Duodenal mucosa (tissue), 2 donors: ENCODE data around the gene MBNL2.

Source experiments
- H3K27ac ChIP-seq: one replicate; pipeline ENCODE4 v1.7.0; 2013; ENCODE audit warnings: low read depth, low read length
- H3K27me3 ChIP-seq, 2 donors: one replicate each; pipeline ENCODE4 v1.7.0; 2013; ENCODE audit warnings: low read length in 2 of 2, control low read depth in 1 of 2; ENCODE audit not compliant: insufficient read depth in 2 of 2, control insufficient read depth in 1 of 2
- H3K36me3 ChIP-seq, 2 donors: one replicate each; pipeline ENCODE4 v1.7.0; 2013; ENCODE audit warnings: low read length in 2 of 2, control low read depth in 1 of 2; ENCODE audit not compliant: insufficient read depth in 2 of 2, control insufficient read depth in 1 of 2
- H3K4me1 ChIP-seq, 2 donors: one replicate each; pipeline ENCODE4 v1.7.0; 2013; ENCODE audit warnings: low read length in 2 of 2, control low read depth in 1 of 2; ENCODE audit not compliant: insufficient read depth in 2 of 2, control insufficient read depth in 1 of 2
- H3K4me3 ChIP-seq, 2 donors: one replicate each; pipeline ENCODE4 v1.7.0; 2013; ENCODE audit warnings: low read length in 2 of 2, low read depth in 1 of 2
- H3K9ac ChIP-seq, 2 donors: one replicate each; pipeline ENCODE4 v1.7.0; 2013; ENCODE audit warnings: low read length in 2 of 2, low read depth in 1 of 2
- H3K9me3 ChIP-seq, 2 donors: one replicate each; pipeline ENCODE4 v1.7.0; 2013; ENCODE audit warnings: low read length in 2 of 2, control low read depth in 1 of 2; ENCODE audit not compliant: control insufficient read depth in 1 of 2

Gene MBNL2

DNA sequence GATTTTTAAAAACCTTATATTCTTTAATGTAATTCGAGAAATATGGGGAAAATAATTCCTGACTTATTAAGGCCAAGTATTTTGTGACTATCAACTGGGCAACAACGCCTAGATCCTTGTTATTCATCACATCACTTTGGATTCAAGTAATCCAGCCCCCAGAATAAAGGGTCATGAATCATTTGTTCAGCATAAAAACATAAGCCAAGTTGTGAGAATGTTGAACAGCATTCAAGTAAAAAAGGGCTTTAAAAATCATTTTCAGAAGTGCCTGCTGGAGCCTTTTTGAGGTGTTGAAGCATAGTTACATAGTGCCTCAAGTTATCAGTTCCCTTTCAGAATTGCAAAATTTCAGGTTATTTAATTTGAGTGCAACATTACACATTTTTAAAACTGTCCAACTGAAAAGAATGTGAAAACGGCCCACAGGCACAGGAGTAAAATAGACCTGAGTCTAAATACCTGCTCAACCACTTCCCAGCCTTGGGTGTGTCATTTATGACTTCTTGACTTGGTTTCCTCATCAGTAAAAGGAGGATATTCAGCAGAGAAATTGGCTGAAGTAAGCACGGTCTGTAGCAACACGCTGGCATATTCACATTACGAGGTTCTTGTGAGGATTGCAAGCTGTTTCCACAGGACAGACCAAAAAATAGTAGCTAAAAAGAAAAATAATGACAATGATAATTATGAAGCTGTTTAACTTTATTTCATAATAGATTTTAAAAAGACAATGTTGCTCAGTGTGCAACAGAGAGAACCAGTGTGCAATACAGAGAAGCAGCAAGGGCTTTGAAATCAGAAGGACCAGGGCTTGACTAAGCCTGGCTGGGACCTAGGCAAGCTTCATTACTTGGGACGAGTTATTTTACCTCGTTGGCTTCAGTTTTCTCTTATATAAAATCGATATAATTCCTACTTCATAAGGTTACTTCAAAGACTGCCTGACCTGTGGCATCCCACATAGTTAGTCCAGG lies 56.6 kb downstream of the MBNL2 start:
- no peaks in the 10 kb centered on the region for H3K9me3 ChIP-seq
- no peak overlapping the region for H3K9ac ChIP-seq
- H3K36me3 ChIP-seq, result peaks cover 6 to 21% of the 10 kb centered on the region in 2 donors
- peaks cover 27 to 29% of the 10 kb centered on the region in 2 donors for H3K4me1 ChIP-seq
- no peak overlapping the region for H3K4me3 ChIP-seq
- no peak overlapping the region for H3K27ac ChIP-seq
- H3K27me3 ChIP-seq, result no peaks in the 10 kb centered on the region

- Histone ChIP-seq H3K4me1 (peaks cover 17 to 20% of the 10 kb centered on the region in 2 donors), H3K27ac (no peak overlapping the region), H3K9ac (no peak overlapping the region)
These were observed 57.8 kb downstream of the MBNL2 start for GRCh38 chr13:97279913-97280312.

GRCh38 chr13:97280478-97280877 lies 58.3 kb downstream of the MBNL2 start:
- H3K4me1 ChIP-seq, result peaks cover 11 to 14% of the 10 kb centered on the region in 2 donors
- no peak overlapping the region for H3K9ac ChIP-seq

More at GRCh38 chr13:97279913-97280312, 57.8 kb downstream of the MBNL2 start:
- no peaks in the 10 kb centered on the region for H3K9me3 ChIP-seq
- H3K27me3 ChIP-seq, result no peaks in the 10 kb centered on the region
- H3K36me3 ChIP-seq, result peaks cover 6 to 21% of the 10 kb centered on the region in 2 donors
- H3K4me3 ChIP-seq, result no peak overlapping the region

GRCh38 chr13:97281028-97281427 lies 58.9 kb downstream of the MBNL2 start:
- H3K9me3 ChIP-seq, result no peaks in the 10 kb centered on the region
- no peak overlapping the region for H3K9ac ChIP-seq
- peaks cover 7 to 8% of the 10 kb centered on the region in 2 donors for H3K4me1 ChIP-seq

More at GRCh38 chr13:97280478-97280877, 58.3 kb downstream of the MBNL2 start:
- no peak overlapping the region for H3K27ac ChIP-seq
- H3K9me3 ChIP-seq, result no peaks in the 10 kb centered on the region
- H3K27me3 ChIP-seq, result no peaks in the 10 kb centered on the region
- H3K36me3 ChIP-seq, result peaks cover 6 to 21% of the 10 kb centered on the region in 2 donors
- no peak overlapping the region for H3K4me3 ChIP-seq

DNA sequence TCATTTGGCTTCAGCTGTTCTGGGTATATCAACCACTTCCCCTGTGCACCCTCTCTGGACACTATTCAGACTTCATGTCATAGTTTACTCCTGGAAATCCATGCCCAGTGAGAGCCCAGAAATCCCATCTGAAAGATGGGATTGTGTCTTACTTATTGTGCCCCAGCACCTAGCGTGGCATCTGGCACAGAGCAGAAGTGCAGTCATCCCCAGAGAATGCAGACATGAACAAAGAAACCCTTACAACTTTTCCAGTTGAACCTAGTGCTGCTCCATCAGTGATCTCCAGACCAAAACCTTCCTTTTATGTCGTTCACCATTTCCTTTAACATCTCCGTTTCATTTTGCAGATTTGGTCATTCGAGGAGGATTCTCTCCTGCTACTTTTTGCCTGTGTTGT lies 60.6 kb downstream of the MBNL2 start:
- no peak overlapping the region for H3K9ac ChIP-seq
- H3K27me3 ChIP-seq, result no peaks in the 10 kb centered on the region
- H3K27ac ChIP-seq, result no peak overlapping the region
- H3K4me1 ChIP-seq, result peaks cover 5 to 7% of the 10 kb centered on the region in 2 donors
- H3K9me3 ChIP-seq, result no peaks in the 10 kb centered on the region
- peaks cover 0 to 8% of the 10 kb centered on the region in 2 donors for H3K36me3 ChIP-seq
- no peak overlapping the region for H3K4me3 ChIP-seq

More at GRCh38 chr13:97281028-97281427, 58.9 kb downstream of the MBNL2 start:
- peaks cover 3 to 16% of the 10 kb centered on the region in 2 donors for H3K36me3 ChIP-seq
- H3K4me3 ChIP-seq, result no peak overlapping the region
- no peaks in the 10 kb centered on the region for H3K27me3 ChIP-seq
- H3K27ac ChIP-seq, result no peak overlapping the region

GRCh38 chr13:97283888-97284287 lies 61.8 kb downstream of the MBNL2 start:
- Histone ChIP-seq H3K27me3 (no peaks in the 10 kb centered on the region), H3K27ac (no peak overlapping the region), H3K4me1 (peaks cover under 1 to 5% of the 10 kb centered on the region in 2 donors), H3K9me3 (no peaks in the 10 kb centered on the region), H3K9ac (no peak overlapping the region), H3K4me3 (no peak overlapping the region), H3K36me3 (peaks cover 0 to 11% of the 10 kb centered on the region in 2 donors)

DNA sequence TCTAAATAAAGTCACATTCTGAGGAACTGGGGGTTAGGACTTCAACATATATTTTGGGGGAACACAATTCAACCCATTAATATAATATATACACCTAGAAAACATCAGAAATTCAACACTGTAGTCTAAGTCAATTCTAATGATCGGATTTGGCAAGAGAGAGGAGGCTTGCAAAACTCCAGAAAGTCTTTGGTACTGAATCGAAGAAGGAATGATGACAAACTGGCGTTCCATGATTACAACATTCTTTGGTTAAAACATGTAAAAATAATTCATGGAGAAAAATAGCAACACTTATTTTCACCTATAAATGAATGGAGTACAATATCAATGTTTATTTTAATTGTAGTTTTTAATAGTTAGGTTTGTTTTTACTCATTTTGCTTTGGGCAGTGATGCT lies 62.4 kb downstream of the MBNL2 start:
- Histone ChIP-seq H3K9ac (no peak overlapping the region), H3K27me3 (no peaks in the 10 kb centered on the region), H3K4me3 (no peak overlapping the region), H3K9me3 (no peaks in the 10 kb centered on the region), H3K4me1 (peaks cover 0 to 5% of the 10 kb centered on the region in 2 donors), H3K36me3 (peaks cover 0 to 11% of the 10 kb centered on the region in 2 donors), H3K27ac (no peak overlapping the region)

GRCh38 chr13:97285221-97285955 lies 63.3 kb downstream of the MBNL2 start:
- H3K27me3 ChIP-seq, result no peaks in the 10 kb centered on the region
- H3K4me3 ChIP-seq, result no peak overlapping the region
- H3K27ac ChIP-seq, result no peak overlapping the region
- no peaks in the 10 kb centered on the region for H3K4me1 ChIP-seq
- H3K9me3 ChIP-seq, result no peaks in the 10 kb centered on the region
- peaks cover 0 to 8% of the 10 kb centered on the region in 2 donors for H3K36me3 ChIP-seq
- no peak overlapping the region for H3K9ac ChIP-seq

GRCh38 chr13:97286317-97287046 lies 64.3 kb downstream of the MBNL2 start:
- Histone ChIP-seq H3K9ac (no peak overlapping the region), H3K27ac (no peak overlapping the region), H3K27me3 (no peaks in the 10 kb centered on the region), H3K4me1 (no peaks in the 10 kb centered on the region), H3K36me3 (peaks cover 0 to 8% of the 10 kb centered on the region in 2 donors), H3K9me3 (no peaks in the 10 kb centered on the region), H3K4me3 (no peak overlapping the region)
